NCI-H187 (cell line): ENCODE results near the gene KDM6B.
"Not testable (repeated sequence)": the region's sequence is repeated elsewhere in the genome, so short reads cannot be mapped to it uniquely, and the experiment has no call there.

ENCODE experiments used
- DNase-seq, 2 experiments: peaks; one replicate each; lab custom pipeline; 2025; lab: John Stamatoyannopoulos, UW

Gene KDM6B

GRCh38 chr17:7852919-7853690 lies 19.1 kb downstream of the KDM6B start:
- no peak for DNase-seq

DNA sequence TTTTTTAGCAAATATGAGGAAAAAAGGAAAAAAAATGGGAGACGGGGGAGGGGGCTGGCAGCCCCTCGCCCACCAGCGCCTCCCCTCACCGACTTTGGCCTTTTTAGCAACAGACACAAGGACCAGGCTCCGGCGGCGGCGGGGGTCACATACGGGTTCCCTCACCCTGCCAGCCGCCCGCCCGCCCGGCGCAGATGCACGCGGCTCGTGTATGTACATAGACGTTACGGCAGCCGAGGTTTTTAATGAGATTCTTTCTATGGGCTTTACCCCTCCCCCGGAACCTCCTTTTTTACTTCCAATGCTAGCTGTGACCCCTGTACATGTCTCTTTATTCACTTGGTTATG lies 19.6 kb downstream of the KDM6B start:
- no peak for DNase-seq

GRCh38 chr17:7854078-7854777 lies 20.2 kb downstream of the KDM6B start:
- DNase-seq, result no peak

GRCh38 chr17:7854851-7855659 lies 21.0 kb downstream of the KDM6B start, which contains the start of gene TMEM88:
Gene TMEM88 (plus strand): TSS chr17:7855066. CDS start chr17:7855075, 9 bp downstream.
- DNase-seq, result no peak

- no peak for DNase-seq
Measured at GRCh38 chr17:7855660-7856010, 21.6 kb downstream of the KDM6B start.

GRCh38 chr17:7856011-7856810 lies 22.2 kb downstream of the KDM6B start:
- peak in 1 of 2 experiments; percentile 2 for DNase-seq

DNA sequence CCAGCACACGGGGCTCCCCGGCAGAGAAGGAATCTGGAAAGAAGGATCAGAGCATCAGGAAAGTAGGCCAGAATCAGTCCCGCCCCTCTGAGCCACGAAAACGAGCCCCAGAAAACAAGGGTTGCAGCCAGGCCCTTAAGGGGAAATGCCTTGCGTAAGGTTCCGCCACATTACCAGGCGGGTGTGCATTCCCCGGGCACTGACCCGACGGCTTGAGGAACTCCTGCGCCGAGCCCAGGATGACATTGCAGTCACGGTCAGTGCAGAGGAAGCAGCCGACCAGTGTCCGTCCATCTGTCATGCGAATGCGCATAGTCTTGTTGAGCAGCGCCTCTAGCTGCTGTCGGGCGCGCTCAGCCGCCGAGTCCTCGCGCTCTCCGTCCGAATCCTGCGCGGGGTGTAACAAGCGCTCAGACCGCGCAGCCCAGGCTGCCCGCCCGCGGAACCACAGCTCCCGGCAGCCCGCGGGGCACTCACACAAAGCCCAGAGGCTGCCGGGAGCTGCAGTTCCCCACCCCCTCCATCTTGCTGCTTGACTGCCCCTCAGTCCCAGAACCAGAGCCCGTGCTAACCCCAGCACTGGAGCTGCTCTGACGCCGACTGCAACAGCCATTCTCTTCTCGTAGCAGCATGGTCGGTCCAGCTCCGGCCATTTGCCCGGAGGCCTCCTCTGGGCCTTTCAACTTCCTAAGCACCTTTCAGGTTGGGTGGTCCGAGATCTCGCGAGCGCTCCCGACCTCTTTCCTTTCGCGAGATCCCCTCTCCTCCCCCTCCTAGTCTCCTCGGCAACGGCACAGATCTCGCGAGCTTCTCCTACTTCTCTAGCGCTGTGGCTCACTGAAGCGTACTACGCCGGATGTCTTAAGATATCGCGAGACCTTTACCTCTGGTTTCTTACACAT lies 23.0 kb downstream of the KDM6B start, which contains the start of gene NAA38:
Gene NAA38 (minus strand): TSS at position 749 of the 902 bp plus-strand sequence. CDS start 96 bp downstream, at position 653.
- DNase-seq, result peak; percentile 86 to 88

GRCh38 chr17:7857713-7858521 lies 23.9 kb downstream of the KDM6B start, which contains the start of gene CYB5D1:
Gene CYB5D1 (plus strand): TSS chr17:7858003. CDS start chr17:7858135, 132 bp downstream.
- peak; percentile 78 to 87 for DNase-seq

DNA sequence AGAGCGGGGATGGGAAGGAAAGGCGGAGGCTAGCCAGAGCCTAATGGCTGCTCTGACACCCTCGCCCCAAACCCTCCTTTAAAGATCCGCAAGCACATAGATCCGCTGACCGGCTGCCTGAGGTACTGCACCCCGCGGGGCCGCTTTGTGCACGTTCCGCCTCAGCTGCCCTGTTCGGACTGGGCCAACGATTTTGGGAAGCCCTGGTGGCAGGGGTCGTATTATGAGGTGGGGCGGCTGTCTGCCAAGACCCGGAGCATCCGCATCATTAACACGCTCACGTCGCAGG lies 24.4 kb downstream of the KDM6B start:
- DNase-seq, result no peak

GRCh38 chr17:7859028-7859427 lies 25.0 kb downstream of the KDM6B start:
- no peak for DNase-seq

- DNase-seq, result no peak
Measured at GRCh38 chr17:7862692-7863437, 28.8 kb downstream of the KDM6B start.

DNA sequence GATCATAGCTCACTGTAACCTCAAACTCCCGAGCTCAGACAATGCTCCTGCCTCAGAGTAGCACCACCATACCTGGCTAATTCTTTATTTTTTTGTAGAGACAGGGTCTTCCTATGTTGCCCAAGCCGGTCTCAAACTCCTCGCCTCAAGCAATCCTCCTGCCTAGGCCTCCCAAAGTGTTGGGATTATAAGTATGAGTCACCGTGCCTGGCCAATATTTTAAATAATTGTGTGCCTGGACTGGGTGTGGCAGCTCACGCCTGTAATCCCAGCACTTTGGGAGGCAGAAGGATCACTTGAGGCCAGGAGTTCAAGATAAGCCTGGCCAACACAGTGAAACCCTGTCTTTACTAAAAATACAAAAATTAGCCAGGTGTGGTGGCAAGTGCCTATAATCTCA lies 30.4 kb downstream of the KDM6B start:
- not testable (repeated sequence) for DNase-seq

GRCh38 chr17:7864995-7865650 lies 31.1 kb downstream of the KDM6B start:
- no peak for DNase-seq

DNA sequence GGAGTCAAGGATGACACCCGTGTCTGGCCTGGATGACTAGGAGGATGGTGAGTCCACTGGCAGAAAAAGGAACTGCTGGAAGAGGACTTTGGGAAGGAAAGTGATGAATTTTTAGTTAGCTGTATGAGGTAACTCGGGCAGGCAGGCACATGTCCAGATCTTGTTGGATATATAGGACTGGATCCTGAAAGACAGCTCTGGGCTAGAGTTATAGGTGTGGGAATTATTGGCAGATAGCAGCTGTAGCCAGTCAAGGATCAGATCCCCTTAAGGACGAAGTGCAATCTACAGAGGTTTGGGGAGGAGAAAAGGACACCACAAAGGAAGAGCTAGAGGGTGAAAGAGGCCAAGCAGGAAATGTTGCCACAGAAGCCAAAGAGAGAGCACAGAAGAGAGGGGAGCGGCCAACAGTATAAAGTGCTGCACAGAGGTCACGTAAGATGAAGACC lies 33.9 kb downstream of the KDM6B start:
- DNase-seq, result no peak

- DNase-seq, result no peak
Measured at GRCh38 chr17:7873051-7873450, 39.0 kb downstream of the KDM6B start.

DNA sequence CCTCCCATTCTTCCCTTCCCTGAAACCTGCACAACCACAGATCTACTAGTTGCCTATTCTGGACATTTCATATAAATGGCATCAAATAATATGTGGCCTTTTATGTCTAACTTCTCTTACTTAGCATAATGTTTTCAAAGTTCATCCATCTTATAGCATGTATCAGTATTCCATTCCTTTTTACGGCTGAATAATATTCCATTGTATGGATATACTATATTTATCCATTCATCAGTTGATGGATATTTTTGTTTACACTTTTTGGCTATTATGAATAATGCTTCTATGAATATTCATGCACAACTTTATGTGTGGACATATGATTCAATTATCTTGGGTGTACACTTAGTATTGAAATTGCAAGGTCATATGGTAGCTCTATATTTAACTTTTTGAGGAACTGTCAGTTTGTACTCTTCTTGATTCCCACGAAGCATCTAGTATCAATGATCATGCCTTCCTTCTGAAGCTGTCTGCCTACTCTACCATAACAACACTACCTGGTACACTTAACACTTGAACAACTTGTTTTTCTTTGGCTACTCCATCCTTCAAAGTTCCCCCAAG lies 41.9 kb downstream of the KDM6B start:
- DNase-seq, result no peak

- DNase-seq, result no peak
Measured at GRCh38 chr17:7878234-7878633, 44.2 kb downstream of the KDM6B start.
